GM12873 (cell line): Measurements from ENCODE around the gene MAST4.

Experiments
- TF ChIP-seq, protein P1 (sequence below): IDR thresholded peaks from 2 replicates; pipeline ENCODE4 v1.5.1; 2012; ENCODE audit warnings: low read depth, mild to moderate bottlenecking, moderate library complexity, low read length, control low read depth; ENCODE audit not compliant: insufficient read depth; ENCODE audit errors: missing control alignments

MAST4 gene

DNA sequence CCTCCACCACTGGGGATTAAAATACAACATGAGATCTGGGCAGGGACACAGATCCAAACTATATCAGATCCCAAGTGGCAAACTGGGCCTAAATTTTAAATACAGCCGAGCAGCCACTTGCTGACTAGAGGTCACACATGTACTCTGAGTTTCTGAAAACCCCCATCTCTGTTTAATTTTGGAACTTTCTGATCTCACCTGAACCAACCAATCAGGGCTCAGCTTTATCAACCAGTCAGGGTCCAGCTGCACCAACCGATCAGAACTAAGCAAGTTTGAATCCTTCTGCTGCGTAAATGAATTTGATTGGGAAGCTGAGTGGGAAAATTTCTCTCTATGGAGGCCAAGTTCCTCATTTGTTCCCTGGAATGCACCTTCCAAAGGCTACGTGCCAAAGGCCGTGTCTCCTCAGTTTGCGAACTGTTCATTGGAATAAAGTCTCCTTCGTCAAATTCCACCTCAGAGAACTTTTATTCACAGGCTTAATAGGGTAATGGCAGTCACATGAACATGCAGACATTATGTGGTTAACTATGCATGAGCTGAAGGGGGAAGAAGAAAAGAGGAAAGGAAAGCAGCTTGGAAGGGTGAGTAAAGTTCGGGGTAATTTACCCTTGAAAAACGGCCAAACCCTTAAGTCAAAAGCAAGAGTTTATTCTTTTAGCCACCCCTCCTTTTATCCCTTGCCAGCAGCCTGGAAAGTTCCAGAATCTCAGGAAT, 596.7 kb downstream of the MAST4 start:
- TF ChIP-seq, protein P1, sequence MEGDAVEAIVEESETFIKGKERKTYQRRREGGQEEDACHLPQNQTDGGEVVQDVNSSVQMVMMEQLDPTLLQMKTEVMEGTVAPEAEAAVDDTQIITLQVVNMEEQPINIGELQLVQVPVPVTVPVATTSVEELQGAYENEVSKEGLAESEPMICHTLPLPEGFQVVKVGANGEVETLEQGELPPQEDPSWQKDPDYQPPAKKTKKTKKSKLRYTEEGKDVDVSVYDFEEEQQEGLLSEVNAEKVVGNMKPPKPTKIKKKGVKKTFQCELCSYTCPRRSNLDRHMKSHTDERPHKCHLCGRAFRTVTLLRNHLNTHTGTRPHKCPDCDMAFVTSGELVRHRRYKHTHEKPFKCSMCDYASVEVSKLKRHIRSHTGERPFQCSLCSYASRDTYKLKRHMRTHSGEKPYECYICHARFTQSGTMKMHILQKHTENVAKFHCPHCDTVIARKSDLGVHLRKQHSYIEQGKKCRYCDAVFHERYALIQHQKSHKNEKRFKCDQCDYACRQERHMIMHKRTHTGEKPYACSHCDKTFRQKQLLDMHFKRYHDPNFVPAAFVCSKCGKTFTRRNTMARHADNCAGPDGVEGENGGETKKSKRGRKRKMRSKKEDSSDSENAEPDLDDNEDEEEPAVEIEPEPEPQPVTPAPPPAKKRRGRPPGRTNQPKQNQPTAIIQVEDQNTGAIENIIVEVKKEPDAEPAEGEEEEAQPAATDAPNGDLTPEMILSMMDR, result no peak

DNA sequence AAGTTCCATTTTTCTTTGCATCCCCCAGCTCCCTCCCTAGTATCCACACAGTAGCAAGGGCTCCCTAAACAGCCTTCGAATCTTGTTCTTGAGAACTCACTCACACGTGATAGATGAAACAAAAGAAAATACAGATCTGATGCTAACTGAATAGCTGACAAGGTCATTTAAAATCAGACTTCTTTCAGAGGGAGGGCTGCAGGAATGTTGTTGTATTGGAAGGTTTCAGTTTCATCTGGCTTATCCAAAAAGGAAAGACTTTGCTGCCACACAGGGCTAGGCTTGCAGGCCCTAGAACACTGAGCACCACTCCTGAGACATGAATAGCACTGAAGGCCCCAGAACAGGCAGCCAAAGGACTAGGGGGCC, 597.2 kb downstream of the MAST4 start:
- TF ChIP-seq, protein P1, result no peak

DNA sequence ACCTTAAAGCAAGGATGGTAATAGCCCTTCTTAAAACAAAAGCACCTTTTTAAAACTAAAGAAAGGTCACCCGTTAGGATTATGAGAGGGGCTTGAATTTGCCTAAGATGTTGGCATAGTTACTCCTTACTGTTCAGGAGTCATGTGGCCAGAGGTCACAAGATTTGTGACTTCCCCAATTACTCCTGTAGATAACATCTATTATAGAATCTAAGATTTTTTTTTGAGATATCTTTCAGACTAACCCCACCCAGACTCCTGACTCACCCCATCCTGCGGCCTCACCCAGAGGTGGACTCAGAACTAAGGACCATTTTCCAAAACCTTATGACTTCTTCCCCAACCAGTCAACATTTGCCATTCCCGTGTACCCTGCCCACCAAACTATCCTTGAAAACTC, 598.0 kb downstream of the MAST4 start:
- TF ChIP-seq, protein P1, result no peak

DNA sequence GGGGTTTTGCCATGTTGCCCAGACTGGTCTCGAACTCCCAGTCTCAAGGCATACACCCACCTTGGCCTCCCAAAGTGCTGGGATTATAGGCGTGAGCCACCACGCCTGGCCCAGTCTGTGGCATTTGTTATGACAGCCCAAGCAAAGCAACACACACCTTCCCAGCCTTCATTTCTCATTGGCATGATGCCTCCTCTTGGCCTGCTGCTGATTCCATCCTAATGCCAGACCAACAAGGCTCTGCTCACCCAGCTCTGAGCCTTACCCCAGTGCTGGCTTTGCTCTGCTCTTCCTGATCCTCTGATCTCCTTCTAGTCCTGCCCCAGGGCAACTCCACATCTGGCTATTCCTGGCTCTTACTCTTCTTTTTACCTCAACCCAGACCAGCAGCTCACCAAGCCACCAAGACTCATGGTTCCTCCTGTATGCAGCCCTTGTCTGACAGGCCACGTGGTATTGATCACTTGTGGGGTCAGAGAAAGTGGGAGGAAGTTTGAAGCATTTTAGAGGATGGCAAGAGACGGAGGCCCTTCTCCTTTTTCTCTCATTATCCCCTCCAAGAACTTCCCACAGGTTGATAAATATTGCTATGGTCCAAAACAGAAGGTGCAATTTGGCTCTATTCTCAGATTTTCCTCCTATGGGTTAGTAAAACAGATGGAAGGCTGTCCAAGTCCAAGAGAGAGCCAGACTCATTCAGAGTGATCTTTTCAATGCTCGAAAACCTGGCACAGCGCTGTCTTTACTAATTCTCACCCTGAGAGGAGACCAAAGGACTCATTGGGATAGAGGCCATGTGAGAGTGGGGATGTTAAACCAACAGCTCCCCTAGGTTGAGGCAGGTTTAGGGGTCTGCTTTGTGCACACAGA, 599.4 kb downstream of the MAST4 start:
- TF ChIP-seq, protein P1, result no peak

DNA sequence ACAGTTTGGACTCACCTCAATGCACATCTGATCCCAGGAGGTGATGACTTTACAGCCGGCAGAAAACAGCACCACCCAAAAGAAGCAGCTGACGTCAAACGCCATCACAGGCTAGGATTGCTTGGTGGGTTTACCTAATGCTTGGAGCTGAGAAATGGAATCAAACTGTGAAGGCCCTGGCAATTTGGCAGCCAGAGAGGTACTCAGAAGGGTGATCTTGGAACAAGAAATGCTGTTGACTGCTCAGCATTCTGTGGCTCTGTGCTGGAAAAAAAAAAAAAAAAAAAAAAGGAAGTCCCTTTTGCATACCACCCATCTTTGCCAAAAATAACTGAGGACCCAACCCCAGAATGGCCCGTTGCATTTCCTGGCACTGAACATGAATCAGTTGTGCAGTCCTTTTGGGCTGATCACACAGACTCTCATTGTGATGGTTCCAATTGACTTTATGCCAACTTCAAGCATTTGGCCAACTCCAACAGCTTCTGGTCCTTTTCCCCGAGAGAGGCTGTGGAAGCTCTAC, 600.4 kb downstream of the MAST4 start, which contains the start of gene CD180:
Gene CD180 (minus strand): TSS at position 263 of the 523 bp plus-strand sequence. CDS start 158 bp downstream, at position 105.
- TF ChIP-seq, protein P1, result no peak

DNA sequence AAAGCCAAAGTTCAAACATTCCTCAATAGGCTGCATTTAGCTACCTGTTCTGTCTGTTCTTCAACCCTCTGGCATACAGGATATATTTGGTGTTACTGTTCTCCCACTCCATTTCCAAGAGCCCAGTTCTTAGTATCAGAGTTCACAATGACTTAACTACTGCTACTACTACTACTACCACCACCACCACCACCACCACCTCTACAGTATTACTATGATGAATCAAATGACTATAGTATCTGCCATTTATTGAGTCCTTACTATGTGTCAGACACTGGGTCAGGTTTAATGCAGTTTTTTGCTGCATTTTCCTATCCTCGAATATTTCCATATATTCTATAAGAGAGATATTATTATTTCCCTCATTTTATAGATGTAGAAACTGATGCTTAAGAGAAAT, 601.3 kb downstream of the MAST4 start:
- TF ChIP-seq, protein P1, result no peak

DNA sequence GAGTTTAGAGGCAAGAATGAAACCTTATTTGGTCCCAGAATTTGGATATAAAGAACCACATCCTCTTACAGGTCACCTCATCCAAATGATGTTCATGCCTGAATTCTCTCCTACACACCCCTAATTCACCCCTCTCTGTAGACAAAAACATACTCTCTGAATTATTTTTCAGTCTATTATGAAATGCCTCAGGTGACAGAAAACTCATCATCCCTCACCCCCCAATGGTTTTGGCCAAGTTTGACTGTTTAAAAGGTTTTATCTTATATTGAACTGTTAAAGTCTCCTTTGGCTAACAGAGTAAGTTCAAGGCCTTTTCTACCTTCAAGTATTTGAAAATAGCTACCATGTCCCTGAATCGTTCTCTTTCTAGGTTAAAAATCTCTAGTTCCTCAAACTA, 602.7 kb downstream of the MAST4 start:
- TF ChIP-seq, protein P1, result no peak
